Lung microvascular endothelial cell (primary cell): ENCODE data around the gene ZSWIM6. TPM values are rescaled to one million over a fixed set of nuclear protein-coding genes. Genes with fewer than 3 reads are reported as not detected.

Experiments used
- DNase-seq, 2 donors: peaks; one replicate each; pipeline versions ENCODE4 v3.0.0 to v3.0.0-alpha.2; 2010; ENCODE audit warnings: low read depth in 2 of 2
- total RNA-seq: library from RNA; depleted of rRNA; stranded (reverse); fragments of >200 nt; gene quantifications from 2 replicates; pipeline ENCODE4 v1.2.1, GENCODE V29; 2014

ZSWIM6 gene
- total RNA-seq, 1 donor from 2014 or later: 13.9 TPM

DNA sequence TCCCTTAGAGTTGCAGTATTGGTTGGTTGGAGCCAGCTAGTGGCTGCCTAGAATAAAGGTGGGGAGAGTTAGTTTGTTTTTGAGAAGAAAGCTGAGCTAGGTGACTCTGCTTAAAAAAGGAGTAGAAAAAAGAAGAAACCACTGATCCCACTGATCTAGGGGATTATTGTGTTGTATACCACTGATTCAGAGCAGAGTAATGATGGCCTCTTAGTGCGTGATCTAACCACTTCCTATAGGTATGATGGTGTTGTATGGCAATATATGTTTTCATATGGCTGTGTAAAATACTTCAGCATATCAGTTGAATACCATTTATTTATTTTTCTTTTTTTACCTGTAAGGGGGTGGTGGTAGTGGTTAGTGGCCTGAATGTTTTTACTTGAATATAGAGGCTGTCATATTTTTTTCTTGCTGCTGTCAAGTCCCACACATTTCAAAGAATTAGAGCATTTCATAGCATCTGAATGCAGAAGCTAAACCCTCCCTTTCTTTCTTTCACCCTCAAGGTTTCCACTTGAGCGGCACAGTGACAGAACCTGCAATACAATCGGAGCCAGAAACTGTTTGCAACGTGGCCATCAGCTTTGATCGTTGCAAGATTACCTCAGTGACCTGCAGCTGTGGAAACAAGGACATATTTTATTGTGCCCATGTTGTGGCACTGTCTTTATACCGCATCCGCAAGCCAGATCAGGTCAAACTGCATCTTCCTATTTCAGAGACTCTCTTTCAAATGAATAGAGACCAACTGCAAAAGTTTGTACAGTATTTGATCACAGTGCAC, 140.3 kb downstream of the ZSWIM6 start:
- no peak for DNase-seq

- DNase-seq: no peak
Measured at GRCh38 chr5:61474746-61475145, 142.7 kb downstream of the ZSWIM6 start.

DNA sequence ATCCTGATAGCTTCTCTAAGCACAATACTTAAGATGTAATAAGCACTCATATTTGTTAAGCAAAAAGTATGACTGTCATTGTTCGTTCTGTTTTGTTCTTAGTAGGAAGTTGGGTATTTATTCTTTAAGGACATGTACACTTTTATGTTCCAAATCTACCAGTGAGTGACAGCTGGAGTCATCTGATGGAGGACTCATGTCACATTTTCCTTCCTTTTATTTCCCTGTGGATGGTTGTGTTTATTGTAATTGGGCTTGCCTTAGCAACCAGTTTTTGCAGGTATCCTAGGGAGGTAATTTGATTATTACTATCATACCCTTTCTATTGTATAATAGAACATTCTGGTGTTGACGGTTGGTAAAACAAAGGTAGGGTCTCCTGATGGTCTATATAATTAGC, 145.7 kb downstream of the ZSWIM6 start:
- DNase-seq: peak in 1 of 2 donors; percentile 24

DNA sequence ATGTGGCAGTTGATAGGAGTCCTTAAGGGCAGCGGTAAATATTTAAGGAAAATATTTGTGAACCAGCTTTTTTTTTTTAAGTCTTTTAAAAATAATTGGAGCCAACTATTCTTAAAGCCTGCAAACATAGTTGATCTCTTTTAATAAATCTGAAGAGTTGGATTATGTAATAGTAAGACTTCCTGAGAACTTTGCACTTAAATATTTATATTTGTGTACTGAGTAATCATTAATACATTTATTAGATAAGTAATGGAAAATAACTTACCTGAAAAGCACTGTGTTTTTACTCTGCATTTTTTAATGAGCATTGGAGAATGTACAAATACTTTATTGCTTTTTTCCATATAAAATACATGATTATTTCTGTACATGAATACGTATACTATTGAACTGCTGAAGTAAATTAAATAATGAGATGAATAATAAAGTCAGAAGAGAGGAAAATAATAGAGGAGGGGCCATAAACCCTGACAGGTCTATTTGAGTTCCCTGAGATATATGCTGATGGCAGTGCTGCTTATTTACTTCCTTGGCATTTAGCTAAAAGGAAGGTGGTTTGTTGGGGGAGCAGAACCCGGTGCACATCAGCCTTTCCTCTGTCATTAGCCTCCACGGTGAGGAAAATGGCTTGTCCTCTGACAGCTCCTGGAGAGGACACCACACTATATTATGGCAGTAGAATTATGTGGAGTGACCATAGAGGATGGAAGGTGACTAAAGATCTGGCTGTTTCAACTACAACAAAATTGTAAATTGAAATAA, 148.0 kb downstream of the ZSWIM6 start:
- no peak for DNase-seq

DNA sequence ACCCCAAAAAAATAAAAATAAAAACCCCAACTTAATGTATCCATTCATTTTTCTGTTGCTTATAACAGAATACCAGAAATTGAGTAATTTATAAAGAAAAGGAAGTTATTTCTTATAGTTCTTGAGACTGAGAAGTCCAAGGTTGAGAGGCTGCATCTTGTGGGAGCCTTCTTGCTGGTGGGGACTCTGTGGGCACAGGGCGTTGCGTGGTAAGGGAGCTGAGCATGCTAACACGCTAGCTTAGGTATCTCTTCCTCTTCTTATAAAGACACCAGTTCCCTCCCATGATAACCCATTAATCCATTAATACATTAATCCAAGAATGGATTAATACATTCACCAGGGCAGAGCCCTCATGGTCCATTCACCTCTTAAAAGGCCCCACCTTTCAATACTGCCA, 150.9 kb downstream of the ZSWIM6 start:
- no peak for DNase-seq

DNA sequence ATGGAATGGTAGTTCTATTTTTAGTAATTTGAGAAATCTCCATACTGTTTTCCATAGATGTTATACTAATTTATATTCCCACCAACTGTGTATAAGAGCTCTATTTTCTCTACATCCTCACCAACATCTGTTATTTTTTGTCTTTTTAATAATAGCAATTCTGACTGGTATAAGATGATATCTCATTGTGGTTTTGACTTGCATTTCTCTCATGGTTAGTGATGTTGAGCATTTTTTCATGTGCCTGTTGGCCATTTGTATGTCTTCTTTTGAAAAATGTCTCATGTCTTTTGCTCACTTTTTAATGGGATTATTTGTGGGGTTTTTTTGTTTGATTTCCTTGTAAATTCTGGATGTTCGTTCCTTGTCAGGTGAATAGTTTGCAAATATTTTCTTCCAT, 154.4 kb downstream of the ZSWIM6 start:
- no peak for DNase-seq

DNA sequence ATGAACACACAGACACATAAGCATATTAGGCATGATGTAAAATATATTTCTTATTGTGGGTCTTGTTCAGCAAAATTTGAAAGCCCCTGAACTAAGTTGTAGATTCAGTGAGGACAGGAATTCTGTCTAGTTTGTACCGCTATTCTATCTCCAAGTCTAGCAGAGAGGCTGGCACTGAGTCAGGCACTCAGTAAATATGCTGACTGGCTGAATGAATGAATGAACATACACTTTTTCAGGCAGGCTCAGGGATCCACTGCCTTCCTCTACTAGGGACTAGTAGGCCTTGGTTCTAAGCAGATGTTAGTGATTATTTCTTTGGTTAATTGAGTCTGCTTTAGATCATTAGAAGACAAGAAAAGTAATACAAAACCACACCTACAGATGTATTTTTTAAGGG, 157.5 kb downstream of the ZSWIM6 start:
- DNase-seq: no peak

DNA sequence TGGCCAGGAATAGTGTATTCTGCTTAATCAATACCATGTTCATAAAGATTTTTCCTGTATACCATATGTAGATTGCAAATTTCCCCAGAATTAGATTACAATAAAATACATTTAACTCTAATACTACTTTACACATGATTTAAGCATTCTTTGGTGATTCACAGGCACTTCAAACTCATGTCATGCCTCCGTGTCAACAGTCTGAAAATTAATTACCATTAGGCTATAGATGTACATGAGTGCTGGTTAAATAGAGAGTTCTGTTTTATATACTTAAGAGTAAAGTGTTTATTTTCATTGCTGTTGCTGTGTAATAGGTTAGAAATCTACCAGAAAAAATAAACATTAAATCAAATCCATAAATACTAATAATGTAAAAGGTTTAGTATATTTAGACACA, 159.8 kb downstream of the ZSWIM6 start:
- no peak for DNase-seq

DNA sequence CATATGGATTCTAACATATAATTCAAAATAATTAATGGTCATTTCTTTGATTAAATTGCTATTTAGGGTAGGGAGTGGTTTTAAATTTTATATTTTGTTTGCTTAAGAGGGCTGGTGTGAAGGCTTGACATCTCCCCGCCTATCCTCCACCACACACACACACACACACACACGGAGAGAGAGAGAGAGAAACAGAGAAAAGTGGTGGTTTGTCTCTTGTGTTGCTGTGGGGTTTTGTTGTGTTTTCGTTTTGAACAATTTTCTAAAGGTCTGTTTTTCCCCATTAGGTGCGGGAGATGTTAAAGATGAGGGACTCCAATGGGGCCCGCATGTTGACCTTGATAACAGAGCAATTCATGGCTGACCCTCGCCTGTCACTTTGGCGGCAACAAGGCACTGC, 161.9 kb downstream of the ZSWIM6 start:
- DNase-seq: no peak

DNA sequence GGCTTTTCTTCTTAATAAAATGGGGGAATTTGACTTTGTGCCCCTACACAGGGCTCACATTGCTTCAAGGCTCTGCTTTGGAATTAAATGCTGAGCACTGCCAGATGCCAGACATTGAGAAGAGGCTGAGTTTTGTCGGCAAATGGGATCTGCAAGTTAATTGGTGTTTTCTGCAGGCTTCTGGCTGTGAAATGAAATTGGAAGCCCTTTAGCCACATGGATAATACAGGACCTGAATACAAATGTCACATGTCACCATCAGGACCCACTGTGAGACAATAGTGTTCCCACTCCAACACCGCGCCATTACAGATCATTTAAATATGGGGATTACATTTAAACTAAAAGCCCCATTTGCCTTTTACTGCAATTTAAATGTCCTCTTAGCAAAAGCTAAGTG, 164.4 kb downstream of the ZSWIM6 start:
- DNase-seq: no peak

DNA sequence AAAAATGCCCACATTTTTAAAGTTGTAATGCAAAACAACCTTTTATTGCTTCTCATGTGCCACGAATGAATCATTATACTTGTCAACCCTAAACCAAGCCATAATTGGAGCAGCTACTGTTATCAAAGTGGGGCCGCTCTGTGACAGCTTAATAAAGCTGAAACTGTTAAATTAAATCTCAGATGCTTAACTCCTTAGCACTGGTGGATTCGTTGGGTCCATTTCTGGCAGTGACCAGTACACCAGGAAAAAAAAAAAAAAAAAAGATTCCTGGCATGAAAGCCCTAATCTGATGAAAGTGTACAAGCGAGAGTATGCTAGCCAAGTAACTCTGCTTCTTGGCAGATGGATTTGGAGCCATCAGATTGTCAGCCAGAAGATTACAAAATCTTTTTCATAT, 164.8 kb downstream of the ZSWIM6 start:
- no peak for DNase-seq

DNA sequence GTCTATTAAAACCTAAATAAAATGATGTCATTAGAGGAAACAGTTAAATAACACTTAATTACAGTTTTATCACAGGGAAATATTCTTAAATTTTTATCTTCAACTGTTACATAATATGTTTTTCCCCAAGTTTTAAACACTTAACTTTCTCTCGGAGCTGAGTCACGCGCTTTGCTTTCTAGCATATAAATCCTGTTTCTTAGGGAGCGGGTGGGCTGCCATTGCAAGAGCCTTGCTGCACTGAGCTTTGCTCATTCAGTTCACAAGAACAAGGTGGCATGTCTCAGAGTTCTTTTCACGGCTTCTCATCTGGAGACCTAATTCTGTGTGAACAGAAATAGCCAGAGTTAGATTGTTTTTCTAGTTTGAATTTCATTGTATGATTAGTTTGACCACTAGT, 166.1 kb downstream of the ZSWIM6 start:
- DNase-seq: no peak

- no peak for DNase-seq
Measured at GRCh38 chr5:61501971-61502370, 169.9 kb downstream of the ZSWIM6 start.

GRCh38 chr5:61504143-61504770, 172.2 kb downstream of the ZSWIM6 start:
- no peak for DNase-seq

GRCh38 chr5:61505281-61505680, 173.2 kb downstream of the ZSWIM6 start:
- DNase-seq: no peak

- DNase-seq: no peak
Measured at GRCh38 chr5:61507232-61507631, 175.2 kb downstream of the ZSWIM6 start.

GRCh38 chr5:61516946-61517345, 184.9 kb downstream of the ZSWIM6 start:
- no peak for DNase-seq

DNA sequence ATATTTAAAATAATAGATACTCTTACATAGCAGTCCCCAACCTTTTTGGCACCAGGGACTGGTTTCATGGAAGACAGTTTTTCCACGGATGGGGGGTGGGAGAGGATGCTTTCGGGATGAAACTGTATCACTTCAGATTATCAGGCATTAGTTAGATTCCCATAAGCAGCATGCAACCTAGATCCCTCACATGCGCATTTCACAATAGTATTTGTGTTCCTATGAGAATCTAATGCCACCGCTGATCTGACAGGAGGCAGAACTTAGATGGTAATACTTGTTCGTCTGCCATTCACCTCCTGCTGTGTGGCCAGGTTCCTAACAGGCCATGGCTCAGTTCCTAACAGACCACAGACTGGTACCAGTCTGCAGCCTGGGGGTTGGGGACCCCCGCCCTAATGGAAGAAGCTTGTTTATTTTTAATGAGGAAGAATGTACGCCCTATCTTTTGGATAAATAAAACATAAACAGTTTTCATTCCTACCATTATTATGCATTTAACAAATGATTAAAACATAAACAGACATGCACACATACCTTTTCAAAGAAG, 187.7 kb downstream of the ZSWIM6 start:
- no peak for DNase-seq

GRCh38 chr5:61523073-61523472, 191.0 kb downstream of the ZSWIM6 start:
- DNase-seq: no peak

DNA sequence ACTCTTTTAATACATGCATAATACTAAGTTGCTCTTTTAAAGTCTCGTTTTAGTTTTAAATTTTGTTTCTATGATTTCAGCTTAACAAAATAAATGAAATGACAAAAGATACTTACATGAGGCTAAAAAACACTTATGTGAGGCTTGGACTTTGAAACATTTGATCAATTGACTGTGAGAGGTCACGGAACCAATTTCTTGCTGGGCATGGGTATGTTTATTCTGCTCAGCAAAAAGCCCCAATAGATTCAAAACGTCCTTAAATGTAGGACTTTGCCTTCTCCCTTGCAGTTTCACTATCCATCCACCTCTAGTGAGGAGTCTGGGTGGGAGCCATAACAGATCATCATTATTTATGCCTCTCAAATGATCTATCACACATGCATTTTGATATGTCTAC, 191.9 kb downstream of the ZSWIM6 start:
- no peak for DNase-seq

GRCh38 chr5:61525512-61526206, 193.6 kb downstream of the ZSWIM6 start:
- peak in 1 of 2 donors; percentile 5 for DNase-seq

GRCh38 chr5:61526207-61526519, 194.1 kb downstream of the ZSWIM6 start:
- DNase-seq: no peak
